Endodermal cell (in vitro differentiated cells): ENCODE data around the gene HBZ. TPM values are rescaled to one million over a fixed set of nuclear protein-coding genes. Genes with fewer than 3 reads are reported as not detected.

ENCODE experiments used
- DNase-seq: peaks from one replicate; pipeline ENCODE4 v3.0.0-alpha.2; 2017
- H3K27ac ChIP-seq: 2 replicates; pipeline ENCODE4 v1.5.1; 2013; ENCODE audit warnings: mild to moderate bottlenecking, low read depth, low read length, moderate library complexity
- H3K27me3 ChIP-seq: 2 replicates; pipeline ENCODE4 v1.6.1; 2013; ENCODE audit warnings: mild to moderate bottlenecking, low read length, moderate library complexity; ENCODE audit not compliant: insufficient read depth, control insufficient read depth, poor library complexity, severe bottlenecking
- H3K36me3 ChIP-seq: 2 replicates; pipeline ENCODE4 v1.7.0; 2013; ENCODE audit warnings: mild to moderate bottlenecking, low read length, moderate library complexity; ENCODE audit not compliant: control insufficient read depth, insufficient read depth
- H3K4me1 ChIP-seq: one replicate; pipeline ENCODE4 v1.7.0; 2013; ENCODE audit warnings: low read length; ENCODE audit not compliant: control insufficient read depth, insufficient read depth
- H3K4me3 ChIP-seq: 2 replicates; pipeline ENCODE4 v1.5.1; 2013; ENCODE audit warnings: mild to moderate bottlenecking, low read length, moderate library complexity
- H3K9ac ChIP-seq: 2 replicates; pipeline ENCODE4 v1.6.1; 2013; ENCODE audit warnings: mild to moderate bottlenecking, low read length, moderate library complexity; ENCODE audit not compliant: poor library complexity, severe bottlenecking; ENCODE audit errors: extremely low read depth
- H3K9me3 ChIP-seq: 2 replicates; pipeline ENCODE4 v1.6.1; 2013; ENCODE audit warnings: mild to moderate bottlenecking, low read length, moderate library complexity; ENCODE audit not compliant: control insufficient read depth
- H3K27ac Mint-ChIP-seq: 2 replicates; pipeline ENCODE4 v1.8.0; 2020; ENCODE audit warnings: mixed read lengths
- H3K27me3 Mint-ChIP-seq: 2 replicates; pipeline ENCODE4 v1.8.0; 2021; ENCODE audit warnings: mild to moderate bottlenecking, mixed read lengths; ENCODE audit not compliant: insufficient read depth
- H3K36me3 Mint-ChIP-seq: 2 replicates; pipeline ENCODE4 v1.8.0; 2020; ENCODE audit warnings: low read depth, mixed read lengths
- H3K4me1 Mint-ChIP-seq: 2 replicates; pipeline ENCODE4 v1.8.0; 2020; ENCODE audit warnings: mixed read lengths
- H3K4me3 Mint-ChIP-seq: 2 replicates; pipeline ENCODE4 v1.8.0; 2020; ENCODE audit warnings: mild to moderate bottlenecking, moderate library complexity, mixed read lengths
- H3K9me3 Mint-ChIP-seq: 2 replicates; pipeline ENCODE4 v1.8.0; 2020; ENCODE audit warnings: mild to moderate bottlenecking, mixed read lengths
- CTCF ChIP-seq: fragments of 200-600 bp; sonication (generic); conservative IDR thresholded peaks from 2 replicates; pipeline ENCODE4 v1.5.0; 2021; ENCODE audit warnings: antibody characterized with exemption, mild to moderate bottlenecking
- WGBS, 2 experiments: methylation state at CpG; one replicate each; pipeline versions ENCODE4 v1.1.5 to v1.1.7; 2013; ENCODE audit warnings: missing lambda C conversion rate in 2 of 2, mixed read lengths in 1 of 2; ENCODE audit not compliant: insufficient coverage in 1 of 2, insufficient read length in 1 of 2; 5-methylcytosine and 5-hydroxymethylcytosine counted together
- total RNA-seq, 2 donors: library from RNA; stranded (reverse); fragmentation: NEBNext Ultra II Directional in 1 of 2; extraction: Animal tissue kit (Norgen Biotek cat#: 25700) in 1 of 2; gene quantifications; 2 replicates in 1 of 2; 3 replicates in 1 of 2; pipeline ENCODE4 v1.2.1, GENCODE V29; 2021

Gene HBZ
- total RNA-seq, 2 donors from 2014 or later, result not detected

- H3K27ac Mint-ChIP-seq, result no peak overlapping the region
- no peaks in the 10 kb centered on the region for H3K9me3 ChIP-seq
- no peak overlapping the region for H3K4me3 Mint-ChIP-seq
- DNase-seq, result peak; percentile 60
- WGBS, 2 experiments, result 74 to 76% methylated on average over 8 to 9 of the region's 10 CpGs
- no peak overlapping the region for H3K27ac ChIP-seq
- peak; percentile 49 for TF ChIP-seq CTCF
- no peaks in the 10 kb centered on the region for H3K9me3 Mint-ChIP-seq
- H3K27me3 Mint-ChIP-seq, result peaks cover 17% of the 10 kb centered on the region
- H3K4me1 ChIP-seq, result no peaks in the 10 kb centered on the region
- no peaks in the 10 kb centered on the region for H3K36me3 Mint-ChIP-seq
- no peak overlapping the region for H3K9ac ChIP-seq
- no peak overlapping the region for H3K4me3 ChIP-seq
- no peaks in the 10 kb centered on the region for H3K36me3 ChIP-seq
- H3K27me3 ChIP-seq, result no peaks in the 10 kb centered on the region
- no peaks in the 10 kb centered on the region for H3K4me1 Mint-ChIP-seq
Observed at GRCh38 chr16:140175-140857, 12.1 kb upstream of the HBZ start.

DNA sequence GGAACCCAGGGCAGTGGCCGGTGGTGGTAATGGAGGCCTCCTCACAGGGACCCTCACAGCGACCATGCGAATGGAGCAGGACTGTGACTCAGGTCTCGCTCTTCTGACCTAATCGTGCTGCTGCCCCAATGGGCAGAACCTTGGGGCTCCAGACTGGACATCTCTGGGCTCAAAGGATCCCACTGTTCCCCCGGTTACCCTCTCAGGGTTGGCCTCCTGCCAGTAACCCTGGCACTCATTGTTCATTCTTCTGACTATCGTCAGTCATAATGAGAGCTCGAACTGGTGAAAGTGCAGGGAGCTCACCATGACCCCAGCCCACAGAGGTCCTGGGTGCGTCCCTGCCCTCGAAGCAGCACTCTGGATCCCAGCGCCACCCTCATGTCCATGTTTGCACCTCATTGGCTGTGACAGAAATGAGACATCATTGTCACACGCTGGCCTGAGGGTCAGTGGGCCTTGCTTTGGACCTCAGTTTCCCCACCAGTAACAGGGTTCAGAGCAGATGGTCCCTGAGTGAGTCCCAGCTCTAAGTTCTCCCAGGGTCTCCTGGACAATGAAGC, 10.0 kb upstream of the HBZ start:
- H3K9me3 ChIP-seq, result no peaks in the 10 kb centered on the region
- H3K27ac ChIP-seq, result no peak overlapping the region
- no peak for TF ChIP-seq CTCF
- no peak overlapping the region for H3K9ac ChIP-seq
- no peaks in the 10 kb centered on the region for H3K36me3 Mint-ChIP-seq
- H3K4me1 ChIP-seq, result no peaks in the 10 kb centered on the region
- 86 to 93% methylated on average over 8 to 12 of the region's 12 CpGs for WGBS, 2 experiments
- no peaks in the 10 kb centered on the region for H3K9me3 Mint-ChIP-seq
- H3K27me3 Mint-ChIP-seq, result peaks cover 20% of the 10 kb centered on the region
- no peak overlapping the region for H3K27ac Mint-ChIP-seq
- H3K36me3 ChIP-seq, result no peaks in the 10 kb centered on the region
- no peak overlapping the region for H3K4me3 ChIP-seq
- DNase-seq, result no peak
- H3K27me3 ChIP-seq, result no peaks in the 10 kb centered on the region
- no peaks in the 10 kb centered on the region for H3K4me1 Mint-ChIP-seq
- no peak overlapping the region for H3K4me3 Mint-ChIP-seq

DNA sequence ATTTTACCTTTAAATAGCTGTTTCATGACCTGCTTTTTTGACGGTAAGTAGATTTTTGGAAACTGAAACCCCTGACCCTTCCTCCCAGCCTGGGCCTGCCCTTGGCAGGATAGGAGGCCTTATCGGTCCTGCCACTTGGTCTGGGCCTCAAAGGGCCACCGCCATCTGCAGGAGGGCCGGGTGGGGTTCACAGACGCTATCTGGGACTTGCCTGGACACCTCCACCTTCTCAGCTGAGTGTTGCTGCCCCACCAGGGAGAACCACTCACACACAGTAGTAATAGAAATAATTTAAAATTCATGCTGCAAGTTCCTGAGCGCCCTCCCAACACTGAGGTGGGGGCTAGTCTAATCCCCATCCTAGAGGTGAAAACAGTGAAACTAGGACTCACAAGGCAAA, 9.4 kb upstream of the HBZ start:
- Histone ChIP-seq H3K4me3 (no peak overlapping the region), H3K27me3 (no peaks in the 10 kb centered on the region), H3K27ac (no peak overlapping the region), H3K36me3 (no peaks in the 10 kb centered on the region), H3K9me3 (no peaks in the 10 kb centered on the region), H3K4me1 (no peaks in the 10 kb centered on the region), H3K9ac (no peak overlapping the region)
- DNase-seq, result no peak
- H3K36me3 Mint-ChIP-seq, result no peaks in the 10 kb centered on the region
- TF ChIP-seq CTCF, result no peak
- peaks cover 20% of the 10 kb centered on the region for H3K27me3 Mint-ChIP-seq
- no peak overlapping the region for H3K27ac Mint-ChIP-seq
- H3K4me1 Mint-ChIP-seq, result no peaks in the 10 kb centered on the region
- WGBS, 2 experiments, result 88 to 92% methylated on average over 3 to 6 of the region's 6 CpGs
- no peak overlapping the region for H3K4me3 Mint-ChIP-seq
- no peaks in the 10 kb centered on the region for H3K9me3 Mint-ChIP-seq
